ENCODE results near the gene MIS12.

- TF ChIP-seq, protein P1, sequence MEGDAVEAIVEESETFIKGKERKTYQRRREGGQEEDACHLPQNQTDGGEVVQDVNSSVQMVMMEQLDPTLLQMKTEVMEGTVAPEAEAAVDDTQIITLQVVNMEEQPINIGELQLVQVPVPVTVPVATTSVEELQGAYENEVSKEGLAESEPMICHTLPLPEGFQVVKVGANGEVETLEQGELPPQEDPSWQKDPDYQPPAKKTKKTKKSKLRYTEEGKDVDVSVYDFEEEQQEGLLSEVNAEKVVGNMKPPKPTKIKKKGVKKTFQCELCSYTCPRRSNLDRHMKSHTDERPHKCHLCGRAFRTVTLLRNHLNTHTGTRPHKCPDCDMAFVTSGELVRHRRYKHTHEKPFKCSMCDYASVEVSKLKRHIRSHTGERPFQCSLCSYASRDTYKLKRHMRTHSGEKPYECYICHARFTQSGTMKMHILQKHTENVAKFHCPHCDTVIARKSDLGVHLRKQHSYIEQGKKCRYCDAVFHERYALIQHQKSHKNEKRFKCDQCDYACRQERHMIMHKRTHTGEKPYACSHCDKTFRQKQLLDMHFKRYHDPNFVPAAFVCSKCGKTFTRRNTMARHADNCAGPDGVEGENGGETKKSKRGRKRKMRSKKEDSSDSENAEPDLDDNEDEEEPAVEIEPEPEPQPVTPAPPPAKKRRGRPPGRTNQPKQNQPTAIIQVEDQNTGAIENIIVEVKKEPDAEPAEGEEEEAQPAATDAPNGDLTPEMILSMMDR (IDR thresholded peaks at IDR 0.05) = no peak
- TF ChIP-seq EZH2phosphoT487 (IDR thresholded peaks at IDR 0.05) = no peak
- no peak for TF ChIP-seq EZH2 (IDR thresholded peaks at IDR 0.05)
Observed at GRCh38 chr17:5446786-5447185, 39.6 kb upstream of the MIS12 start.
